H1 (cell line): ENCODE results near the gene BCAM. TPM values are rescaled to one million over a fixed set of nuclear protein-coding genes. Genes with fewer than 3 reads are reported as not detected.

Experiments
- CTCF ChIA-PET: fragments of 300-600 bp; sonication (Branson Sonifier 250); formaldehyde crosslinking; loops from one replicate; lab custom pipeline; 2021; ENCODE audit not compliant: partially characterized antibody; lab: Charles Lee
- POLR2A ChIA-PET: fragments of 300-600 bp; sonication (Branson Sonifier 250); formaldehyde crosslinking; loops from one replicate; lab custom pipeline; 2021; ENCODE audit warnings: inconsistent platforms; ENCODE audit not compliant: partially characterized antibody; lab: Charles Lee
- DNase-seq, 2 experiments: peaks; one replicate each; pipeline versions ENCODE4 v3.0.0 to v3.0.0-alpha.2; 2010 to 2022; ENCODE audit warnings: low spot score in 2 of 2, low read depth in 1 of 2, mixed read lengths in 1 of 2
- FAIRE-seq: peaks from 2 replicates; lab custom pipeline; 2011; peaks lifted over from hg19 to GRCh38; lab: Jason Lieb, UNC
- H2AFZ ChIP-seq: 2 replicates; pipeline ENCODE4 v1.8.1; 2012; ENCODE audit warnings: low read length, inconsistent platforms
- H2AK5ac ChIP-seq: 2 replicates; pipeline ENCODE4 v1.6.1; 2013; ENCODE audit warnings: low read depth, low read length
- H2BK120ac ChIP-seq: replicated peaks from 2 replicates; pipeline ENCODE3; 2013; ENCODE audit warnings: low read depth, low read length, inconsistent platforms
- H2BK12ac ChIP-seq: 2 replicates; pipeline ENCODE4 v1.6.1; 2013; ENCODE audit warnings: low read depth, low read length
- H2BK15ac ChIP-seq: 2 replicates; pipeline ENCODE4 v1.6.1; 2013; ENCODE audit warnings: low read length
- H2BK20ac ChIP-seq: 2 replicates; pipeline ENCODE4 v1.6.1; 2013; ENCODE audit warnings: low read length
- H2BK5ac ChIP-seq: 2 replicates; pipeline ENCODE4 v1.6.1; 2013; ENCODE audit warnings: low read depth, low read length
- H3K14ac ChIP-seq: 2 replicates; pipeline ENCODE4 v1.6.1; 2013; ENCODE audit warnings: inconsistent platforms; ENCODE audit not compliant: insufficient read length
- H3K18ac ChIP-seq: 2 replicates; pipeline ENCODE4 v1.6.1; 2013; ENCODE audit warnings: low read length; ENCODE audit errors: extremely low read depth
- H3K23ac ChIP-seq: 2 replicates; pipeline ENCODE4 v1.6.1; 2013; ENCODE audit warnings: inconsistent platforms; ENCODE audit not compliant: insufficient read length
- H3K23me2 ChIP-seq: 2 replicates; pipeline ENCODE4 v1.6.1; 2013; ENCODE audit warnings: low read depth, low read length
- H3K27ac ChIP-seq: 2 replicates; pipeline ENCODE4 v1.6.1; 2011; ENCODE audit warnings: low read depth, low read length, inconsistent platforms
- H3K27me3 ChIP-seq, 4 experiments: replicated peaks in 1 of 4; 1 replicate in 1 of 4; 2 replicates in 3 of 4; pipeline versions ENCODE4 v1.6.1 to v1.8.1; 2011 to 2013; ENCODE audit warnings: low read length in 3 of 4, mild to moderate bottlenecking in 3 of 4, inconsistent platforms in 2 of 4, mixed read lengths in 2 of 4, moderate library complexity in 1 of 4; ENCODE audit not compliant: control insufficient read depth in 3 of 4, insufficient read depth in 3 of 4; ENCODE audit errors: extremely low read depth in 1 of 4
- H3K36me3 ChIP-seq, 4 experiments: 2 replicates each; pipeline versions ENCODE4 v1.6.1 to v1.8.1; 2011 to 2013; ENCODE audit warnings: mild to moderate bottlenecking in 4 of 4, low read length in 3 of 4, moderate library complexity in 2 of 4, control low read depth in 1 of 4, inconsistent platforms in 1 of 4; ENCODE audit not compliant: insufficient read depth in 4 of 4, control insufficient read depth in 2 of 4
- H3K4ac ChIP-seq: replicated peaks from 2 replicates; pipeline ENCODE3; 2013; ENCODE audit warnings: low read length, low read depth, mixed read lengths, inconsistent platforms; ENCODE audit not compliant: insufficient read length
- H3K4me1 ChIP-seq, 4 experiments: replicated peaks in 1 of 4; 1 replicate in 1 of 4; 2 replicates in 3 of 4; pipeline versions ENCODE4 v1.6.1 to v1.8.1; 2011 to 2013; ENCODE audit warnings: low read length in 3 of 4, inconsistent platforms in 2 of 4, mixed read lengths in 1 of 4; ENCODE audit not compliant: insufficient read depth in 4 of 4, control insufficient read depth in 3 of 4
- H3K4me2 ChIP-seq, 2 experiments: 2 replicates each; pipeline versions ENCODE4 v1.6.1 to v1.8.1; 2011 to 2013; ENCODE audit warnings: low read depth in 2 of 2, low read length in 2 of 2, control low read depth in 1 of 2, inconsistent platforms in 1 of 2, mild to moderate bottlenecking in 1 of 2; ENCODE audit not compliant: insufficient read depth in 1 of 2
- H3K4me3 ChIP-seq, 4 experiments: fragments of 200-600, 300-600 bp in 1 of 4; sonication (generic), shearing (Covaris generic), sonication (Bioruptor Twin) in 1 of 4; 2 replicates each; pipeline versions ENCODE4 v1.5.1 to v1.8.1; 2011 to 2016; ENCODE audit warnings: low read length in 4 of 4, low read depth in 3 of 4, control low read depth in 2 of 4, inconsistent platforms in 2 of 4, mild to moderate bottlenecking in 2 of 4, mixed read lengths in 1 of 4, moderate library complexity in 1 of 4; ENCODE audit not compliant: insufficient read depth in 2 of 4; ENCODE audit errors: extremely low read depth in 1 of 4
- H3K56ac ChIP-seq: replicated peaks from 2 replicates; pipeline ENCODE3; 2013; ENCODE audit warnings: low read depth, mild to moderate bottlenecking, mixed read lengths, low read length, inconsistent platforms; ENCODE audit not compliant: insufficient read length
- H3K79me1 ChIP-seq: 2 replicates; pipeline ENCODE4 v1.6.1; 2013; ENCODE audit warnings: low read depth, low read length, control low read depth
- H3K79me2 ChIP-seq, 2 experiments: 2 replicates each; pipeline versions ENCODE4 v1.6.1 to v1.8.1; 2012 to 2013; ENCODE audit warnings: low read length in 2 of 2, mild to moderate bottlenecking in 2 of 2, inconsistent platforms in 1 of 2; ENCODE audit not compliant: insufficient read depth in 2 of 2, control insufficient read depth in 1 of 2
- H3K9ac ChIP-seq, 4 experiments: replicated peaks in 1 of 4; 1 replicate in 1 of 4; 2 replicates in 3 of 4; pipeline versions ENCODE4 v1.6.1 to v1.8.1; 2011 to 2013; ENCODE audit warnings: low read depth in 3 of 4, low read length in 3 of 4, control low read depth in 2 of 4, mild to moderate bottlenecking in 2 of 4, moderate library complexity in 2 of 4, inconsistent platforms in 1 of 4; ENCODE audit errors: extremely low read depth in 1 of 4
- H3K9me3 ChIP-seq, 2 experiments: 2 replicates each; pipeline versions ENCODE4 v1.6.1 to v1.8.1; 2012 to 2013; ENCODE audit warnings: mild to moderate bottlenecking in 2 of 2, moderate library complexity in 2 of 2, control low read depth in 1 of 2, inconsistent platforms in 1 of 2, low read depth in 1 of 2, low read length in 1 of 2, mixed read lengths in 1 of 2; ENCODE audit not compliant: insufficient read depth in 2 of 2
- H4K20me1 ChIP-seq, 2 experiments: replicated peaks in 1 of 2; 2 replicates each; pipeline versions ENCODE3 to v1.8.1; 2011 to 2013; ENCODE audit warnings: inconsistent platforms in 2 of 2, low read length in 2 of 2, mild to moderate bottlenecking in 1 of 2; ENCODE audit not compliant: insufficient read depth in 2 of 2, control insufficient read depth in 1 of 2
- H4K5ac ChIP-seq: 2 replicates; pipeline ENCODE4 v1.6.1; 2013; ENCODE audit warnings: low read length, low read depth, mixed read lengths, inconsistent platforms; ENCODE audit not compliant: insufficient read length
- H4K8ac ChIP-seq: 2 replicates; pipeline ENCODE4 v1.8.0; 2013; ENCODE audit warnings: mild to moderate bottlenecking, moderate library complexity, low read length, inconsistent platforms; ENCODE audit not compliant: insufficient read depth; ENCODE audit errors: extremely low read depth
- H4K91ac ChIP-seq: replicated peaks from 2 replicates; pipeline ENCODE3; 2013; ENCODE audit warnings: low read length, mixed read lengths, inconsistent platforms; ENCODE audit not compliant: insufficient read length
- CTBP2 ChIP-seq: IDR thresholded peaks from 2 replicates; pipeline ENCODE4 v1.7.0; 2011; ENCODE audit warnings: borderline replicate concordance, mild to moderate bottlenecking, moderate library complexity, mixed read lengths, low read length; ENCODE audit not compliant: insufficient read depth, insufficient read length
- EP300 ChIP-seq, 2 experiments: IDR thresholded peaks; 1 replicate in 1 of 2; 2 replicates in 1 of 2; pipeline ENCODE4 v1.6.1; 2011 to 2012; ENCODE audit warnings: low read depth in 2 of 2, low read length in 2 of 2, mild to moderate bottlenecking in 2 of 2, borderline replicate concordance in 1 of 2, inconsistent platforms in 1 of 2, moderate library complexity in 1 of 2
- GABPA ChIP-seq: IDR thresholded peaks from 2 replicates; pipeline ENCODE4 v1.6.1; 2011; ENCODE audit warnings: mild to moderate bottlenecking, low read length, moderate library complexity, borderline replicate concordance; ENCODE audit not compliant: insufficient read depth
- HDAC2 ChIP-seq, 2 experiments: fragments of 300-600 bp in 1 of 2; sonication (generic) in 1 of 2; IDR thresholded peaks; 2 replicates each; pipeline ENCODE4 v1.6.1; 2011 to 2012; ENCODE audit warnings: low read depth in 2 of 2, low read length in 2 of 2, mild to moderate bottlenecking in 2 of 2, moderate library complexity in 2 of 2, borderline replicate concordance in 1 of 2, inconsistent platforms in 1 of 2
- MAFK ChIP-seq: IDR thresholded peaks from 2 replicates; pipeline ENCODE4 v1.6.1; 2012; ENCODE audit warnings: low read depth, mild to moderate bottlenecking, improper control_type of control experiment, low read length
- NANOG ChIP-seq: IDR thresholded peaks from 2 replicates; pipeline ENCODE4 v1.6.1; 2011; ENCODE audit warnings: low read length, low read depth, mild to moderate bottlenecking, inconsistent platforms; ENCODE audit not compliant: insufficient read depth, poor library complexity, severe bottlenecking
- RAD21 ChIP-seq, 2 experiments: IDR thresholded peaks in 1 of 2; conservative IDR thresholded peaks in 1 of 2; 2 replicates each; pipeline ENCODE4 v1.6.1; 2011; ENCODE audit warnings: low read depth in 2 of 2, low read length in 2 of 2, improper control_type of control experiment in 1 of 2, inconsistent platforms in 1 of 2, mild to moderate bottlenecking in 1 of 2, moderate library complexity in 1 of 2
- WGBS, 2 experiments: shearing (Covaris generic) in 1 of 2; methylation state at CpG; one replicate each; pipeline versions ENCODE4 v1.1.6 to v1.1.7; 2013 to 2015; ENCODE audit warnings: low lambda C conversion rate in 2 of 2, mixed read lengths in 2 of 2, inconsistent platforms in 1 of 2, low coverage in 1 of 2, missing lambda C conversion rate in 1 of 2; ENCODE audit not compliant: insufficient replicate concordance in 2 of 2, insufficient coverage in 1 of 2, insufficient read length in 1 of 2; ENCODE audit errors: extremely low coverage in 1 of 2, missing lambda C conversion rate in 1 of 2; 5-methylcytosine and 5-hydroxymethylcytosine counted together
- polyA plus RNA-seq, 7 experiments: library from polyadenylated mRNA; depleted of rRNA in 3 of 7; stranded (reverse) in 5 of 7; unstranded in 2 of 7; fragments of >200 nt in 5 of 7; fragments of 200-250 nt in 2 of 7; gene quantifications; 1 replicate in 5 of 7; 2 replicates in 1 of 7; 4 replicates in 1 of 7; pipeline versions ENCODE4 v1.2.1 to v1.2.3, GENCODE V29; 2011 to 2013; ENCODE audit warnings: missing spikeins in 2 of 7, mixed read lengths in 2 of 7
- total RNA-seq: library from RNA; stranded (reverse); fragmentation: NEBNext Ultra II Directional; extraction: Animal tissue kit (Norgen Biotek cat#: 25700); gene quantifications from 2 replicates; pipeline ENCODE4 v1.2.1, GENCODE V29; 2021
- TF ChIP-seq, protein P1 (sequence below): IDR thresholded peaks from 2 replicates; pipeline ENCODE4 v1.6.1; 2012; ENCODE audit warnings: inconsistent platforms

Gene BCAM
- total and polyA plus RNA-seq, 2 of the 8 experiments (the other 6 are each of a cell fraction or from before 2014, with no cell fraction given), result 32.5 to 81.4 TPM

DNA sequence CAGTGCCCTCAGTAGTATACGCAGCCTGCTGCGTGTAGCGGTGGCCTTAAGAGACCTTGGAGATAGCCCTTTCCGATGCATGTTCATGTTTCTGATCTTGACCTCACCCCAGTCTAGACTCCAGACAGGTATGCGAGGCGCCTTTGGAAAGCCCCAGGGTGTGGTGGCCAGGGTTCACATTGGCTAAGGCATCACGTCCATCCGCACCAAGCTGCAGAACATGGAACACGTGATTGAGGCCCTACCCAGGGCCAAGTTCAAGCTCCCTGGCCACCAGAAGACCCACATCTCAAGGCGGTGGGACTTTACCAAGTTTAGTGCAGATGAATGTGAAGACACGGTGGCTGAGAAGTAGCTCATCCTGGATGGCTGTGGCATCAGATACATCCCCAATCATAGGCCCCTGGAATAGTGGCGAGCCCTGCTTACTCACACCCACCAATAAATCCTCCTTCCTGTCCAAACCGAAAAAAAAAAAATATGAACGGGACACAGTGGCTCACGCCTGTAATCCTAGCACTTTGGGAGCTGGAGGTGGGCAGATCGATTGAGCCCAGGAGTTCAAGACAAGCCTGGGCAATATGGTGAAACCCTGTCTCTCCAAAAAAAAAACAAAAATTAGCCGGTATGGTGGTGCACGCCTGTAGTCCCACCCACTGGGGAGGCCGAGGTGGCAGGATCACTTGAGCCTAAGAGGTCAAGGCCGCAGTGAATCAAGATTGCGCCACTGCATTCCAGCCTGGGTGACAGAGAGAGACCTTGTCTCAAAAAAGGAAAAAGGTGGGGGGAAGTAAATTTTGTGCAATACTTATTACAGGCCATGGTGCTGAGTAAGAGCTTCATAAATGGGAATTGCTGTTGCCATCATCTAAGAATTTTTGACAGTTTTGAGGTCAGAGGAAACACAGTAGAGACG lies 43.6 kb upstream of the BCAM start:
- FAIRE-seq (no peak), DNase-seq (no peak)
- H3K9me3 ChIP-seq, result peaks cover 0 to 6% of the 10 kb centered on the region in 2 experiments; a peak in 2 of 4 replicates
- ChIA-PET CTCF (interaction anchor here (0.6 to 16.4 kb wide), 10 partner anchors 8 to 112 kb away, joined by 3 to 468 read pairs (median 4); no protein-coding TSS in a partner anchor), POLR2A (interaction anchor here (0.6 to 2.0 kb wide), 4 partner anchors 20 to 872 kb away, joined by 3 to 5 read pairs (median 4); no protein-coding TSS in a partner anchor)
- H2AK5ac ChIP-seq, result no peak overlapping the region
- H3K27me3 ChIP-seq, result peaks cover 0 to 2% (median 0%) of the 10 kb centered on the region in 4 experiments; a peak in 2 of 7 replicates
- H3K4ac ChIP-seq, result no peak overlapping the region
- no peak overlapping the region for H3K27ac ChIP-seq
- H4K91ac ChIP-seq, result no peak overlapping the region
- no peaks in the 10 kb centered on the region for H3K79me1 ChIP-seq
- H2BK120ac ChIP-seq, result no peak overlapping the region
- no peak overlapping the region for H3K4me2 ChIP-seq
- H2BK12ac ChIP-seq, result 0 out of 2 replicates have a peak overlapping the region, but pooled peaks have one; percentile 60
- no peak overlapping the region for H2AFZ ChIP-seq
- no peaks in the 10 kb centered on the region for H3K79me2 ChIP-seq
- H3K36me3 ChIP-seq, result no peaks in the 10 kb centered on the region
- no peaks in the 10 kb centered on the region for H3K4me1 ChIP-seq
- H4K20me1 ChIP-seq, result no peaks in the 10 kb centered on the region
- H3K23ac ChIP-seq, result no peak overlapping the region
- H3K18ac ChIP-seq, result no peak overlapping the region
- no peak overlapping the region for H2BK5ac ChIP-seq
- no peak overlapping the region for H2BK15ac ChIP-seq
- no peak overlapping the region for H3K9ac ChIP-seq
- H4K8ac ChIP-seq, result no peak overlapping the region; the same call in 1 of the 2 replicates
- no peak overlapping the region for H2BK20ac ChIP-seq
- H3K14ac ChIP-seq, result no peak overlapping the region
- no peak overlapping the region for H3K56ac ChIP-seq
- H3K23me2 ChIP-seq, result no peaks in the 10 kb centered on the region
- whole genome bisulfite sequencing, 2 experiments, result 92% methylated on average over 22 of the region's 22 CpGs; no CpG with 5 or more reads in 1 of the 2 experiments
- no peak overlapping the region for H4K5ac ChIP-seq
- no peak overlapping the region for H3K4me3 ChIP-seq
- TF ChIP-seq CTBP2 (no peak), GABPA (no peak), RAD21 (IDR thresholded peaks at IDR 0.05 in 1 of 2, conservative IDR thresholded peaks at IDR 0.05 in 1 of 2; ENCODE audit: low read depth in 2 of 2, low read length in 2 of 2) (no peak), EP300 (IDR thresholded peaks at IDR 0.05; ENCODE audit: borderline replicate concordance in 1 of 2, low read depth in 2 of 2, low read length in 2 of 2) (no peak), MAFK (no peak), HDAC2 (IDR thresholded peaks at IDR 0.05; ENCODE audit: borderline replicate concordance in 1 of 2, low read depth in 2 of 2, low read length in 2 of 2) (no peak), NANOG (no peak)
- TF ChIP-seq, protein P1, sequence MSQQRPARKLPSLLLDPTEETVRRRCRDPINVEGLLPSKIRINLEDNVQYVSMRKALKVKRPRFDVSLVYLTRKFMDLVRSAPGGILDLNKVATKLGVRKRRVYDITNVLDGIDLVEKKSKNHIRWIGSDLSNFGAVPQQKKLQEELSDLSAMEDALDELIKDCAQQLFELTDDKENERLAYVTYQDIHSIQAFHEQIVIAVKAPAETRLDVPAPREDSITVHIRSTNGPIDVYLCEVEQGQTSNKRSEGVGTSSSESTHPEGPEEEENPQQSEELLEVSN, result no peak
